GM19468 (cell line): ENCODE measurements around the gene RNASE8.
"Not testable (repeated sequence)": the region's sequence is repeated elsewhere in the genome, so short reads cannot be mapped to it uniquely, and the experiment has no call there.

Source experiments
- ATAC-seq: cut with Tn5 transposase; IDR thresholded peaks from one replicate; pipeline ENCODE4 v1.9.1; 2021; ENCODE audit warnings: mild to moderate bottlenecking, moderate library complexity, moderate number of reproducible peaks; ENCODE audit not compliant: unreplicated experiment; ENCODE audit errors: extremely low read depth

RNASE8 gene, protein sequence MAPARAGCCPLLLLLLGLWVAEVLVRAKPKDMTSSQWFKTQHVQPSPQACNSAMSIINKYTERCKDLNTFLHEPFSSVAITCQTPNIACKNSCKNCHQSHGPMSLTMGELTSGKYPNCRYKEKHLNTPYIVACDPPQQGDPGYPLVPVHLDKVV

DNA sequence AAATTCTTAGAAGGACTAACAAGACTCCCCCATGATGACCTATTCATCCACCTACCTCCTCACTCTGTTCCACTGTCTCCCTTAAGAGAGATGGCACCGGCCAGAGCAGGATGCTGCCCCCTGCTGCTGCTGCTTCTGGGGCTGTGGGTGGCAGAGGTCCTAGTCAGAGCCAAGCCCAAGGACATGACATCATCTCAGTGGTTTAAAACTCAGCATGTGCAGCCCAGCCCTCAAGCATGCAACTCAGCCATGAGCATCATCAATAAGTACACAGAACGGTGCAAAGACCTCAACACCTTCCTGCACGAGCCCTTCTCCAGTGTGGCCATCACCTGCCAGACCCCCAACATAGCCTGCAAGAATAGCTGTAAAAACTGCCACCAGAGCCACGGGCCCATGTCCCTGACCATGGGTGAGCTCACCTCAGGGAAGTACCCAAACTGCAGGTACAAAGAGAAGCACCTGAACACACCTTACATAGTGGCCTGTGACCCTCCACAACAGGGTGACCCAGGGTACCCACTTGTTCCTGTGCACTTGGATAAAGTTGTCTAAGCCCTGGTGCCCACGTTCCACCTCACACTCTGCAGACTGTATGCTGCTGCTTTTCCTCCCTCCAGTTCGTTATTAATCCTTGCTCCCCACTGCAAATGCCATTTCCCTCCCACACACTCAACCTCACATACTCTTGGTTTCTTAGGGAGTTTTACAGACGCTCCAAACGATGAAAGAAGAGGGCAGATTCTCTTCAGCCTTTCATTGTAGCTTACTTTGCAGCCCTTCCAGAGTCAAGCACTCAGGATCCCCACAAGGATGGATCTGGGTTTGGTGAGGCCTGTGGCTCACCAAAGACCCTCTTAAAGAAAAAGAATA lies at the start of gene RNASE8:
RNASE8 (plus strand) TSS at position 20 of the 873 bp plus-strand sequence; CDS start at position 91, 71 bp downstream.
- ATAC-seq = no peak

- ATAC-seq = not testable (repeated sequence)
Observed at GRCh38 chr14:21009721-21010120, 47.9 kb upstream of the RNASE8 start.

GRCh38 chr14:21011136-21011535 lies 46.5 kb upstream of the RNASE8 start:
- ATAC-seq = no peak

DNA sequence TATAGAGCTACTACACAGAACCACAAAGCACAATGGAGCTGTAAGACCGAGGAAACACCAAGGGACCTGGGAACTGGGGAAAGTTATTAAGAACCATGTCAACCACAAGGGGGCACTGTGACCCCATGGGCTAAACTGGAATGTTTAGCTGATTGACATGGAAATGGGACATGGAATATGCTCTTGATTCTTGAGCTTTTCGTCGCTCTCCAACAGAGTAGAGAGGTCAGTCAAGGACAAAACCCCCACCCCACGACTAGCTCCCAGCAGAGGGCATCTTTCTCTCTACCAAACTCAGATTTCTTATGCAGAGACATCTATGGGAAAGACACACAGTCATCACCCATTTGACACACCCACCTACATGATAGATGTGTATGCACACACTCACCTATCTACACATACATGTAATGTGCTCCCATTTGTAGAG lies 42.8 kb upstream of the RNASE8 start:
- ATAC-seq = no peak

- ATAC-seq = no peak
Observed at GRCh38 chr14:21015312-21015711, 42.3 kb upstream of the RNASE8 start.

DNA sequence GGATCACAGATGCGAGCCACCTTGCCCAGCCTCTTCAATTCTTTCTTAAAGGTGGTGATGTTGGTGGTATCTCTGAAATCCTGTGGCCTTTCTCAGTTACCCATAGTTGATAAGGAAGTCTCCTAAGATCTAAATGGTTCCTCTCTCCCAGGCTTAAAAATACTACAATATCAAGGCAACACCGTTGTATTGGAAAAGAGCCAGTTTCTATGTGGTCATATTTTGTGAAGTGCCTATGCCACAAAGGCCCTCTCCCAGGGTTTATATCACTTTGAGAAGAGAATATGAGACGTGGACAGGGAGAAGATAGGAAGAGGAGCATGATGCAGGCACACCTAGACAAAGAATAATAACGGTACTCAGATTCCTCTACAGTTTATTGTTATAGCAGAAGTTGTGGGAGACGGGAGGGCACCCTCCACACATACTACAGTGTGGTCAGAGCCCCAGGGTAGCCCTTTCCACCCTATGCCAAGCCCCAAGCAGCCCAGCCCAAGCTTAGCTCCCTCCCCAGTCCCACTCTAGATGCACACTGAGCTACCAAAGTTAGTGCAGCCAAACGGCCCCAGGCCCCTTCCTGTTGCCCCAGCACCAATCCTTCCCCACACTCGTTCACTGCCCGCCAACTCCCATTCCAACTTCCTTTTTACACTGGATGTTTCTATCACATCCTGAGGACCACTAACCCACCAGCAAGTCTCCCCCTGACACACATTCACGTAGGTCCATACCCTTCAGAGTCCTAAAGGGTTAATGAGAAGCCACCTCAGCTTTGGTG lies 41.0 kb upstream of the RNASE8 start:
- ATAC-seq = no peak

DNA sequence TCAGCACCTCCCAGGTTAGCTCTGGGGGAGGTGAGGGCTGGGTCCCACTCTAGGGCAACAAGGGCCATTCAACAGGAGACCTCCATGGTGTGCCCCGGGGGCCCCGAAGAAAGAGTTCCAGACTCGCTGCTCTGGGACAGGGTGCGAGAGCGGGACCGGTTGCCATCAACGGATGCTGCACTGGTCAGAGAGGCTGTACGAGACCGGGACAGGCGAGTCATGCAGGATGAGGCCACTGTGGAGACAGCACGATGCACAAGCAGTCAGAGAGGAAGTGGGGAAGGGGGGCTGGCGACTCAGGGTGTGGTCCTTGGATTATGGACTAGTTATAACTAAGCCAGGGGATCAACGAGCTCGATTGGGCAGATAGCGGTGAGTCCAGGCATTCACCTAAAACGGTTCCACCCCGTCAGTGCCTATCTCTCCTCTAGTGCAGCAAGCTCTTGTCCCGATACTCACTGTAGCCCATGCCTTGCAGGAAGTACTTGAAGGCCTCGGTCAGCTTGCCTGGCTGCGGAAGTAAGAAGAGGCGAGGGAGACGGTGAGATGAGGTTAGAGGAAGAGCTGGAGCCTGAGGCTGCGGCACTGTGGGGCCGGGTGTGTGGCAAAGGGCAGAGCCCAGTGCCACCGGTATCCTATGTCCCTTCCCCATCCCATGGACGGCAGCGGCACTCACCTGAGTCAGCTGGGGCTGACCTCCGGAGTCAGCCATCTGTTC lies 39.9 kb upstream of the RNASE8 start:
- no peak for ATAC-seq

DNA sequence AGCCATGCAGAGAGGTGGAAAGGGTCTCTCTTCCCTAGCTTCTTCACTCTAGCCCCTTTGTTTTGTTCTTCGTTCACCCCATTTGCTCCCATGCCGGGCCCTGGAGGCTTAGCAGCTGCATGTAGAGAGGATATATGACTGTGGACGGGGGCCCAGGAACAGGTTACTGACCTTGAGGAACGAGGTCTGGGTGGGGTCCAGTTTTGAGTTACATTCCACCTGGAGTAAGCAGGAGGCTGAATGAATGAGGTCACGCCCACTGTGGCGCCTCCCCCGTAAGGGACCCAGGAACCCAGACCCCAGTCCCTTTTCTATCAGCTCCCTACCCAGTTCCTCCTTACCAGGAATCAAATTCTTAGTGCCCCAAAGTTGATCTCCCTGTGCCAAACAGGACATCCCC lies 39.3 kb upstream of the RNASE8 start:
- ATAC-seq = no peak

GRCh38 chr14:21018781-21019180 lies 38.8 kb upstream of the RNASE8 start:
- no peak for ATAC-seq

DNA sequence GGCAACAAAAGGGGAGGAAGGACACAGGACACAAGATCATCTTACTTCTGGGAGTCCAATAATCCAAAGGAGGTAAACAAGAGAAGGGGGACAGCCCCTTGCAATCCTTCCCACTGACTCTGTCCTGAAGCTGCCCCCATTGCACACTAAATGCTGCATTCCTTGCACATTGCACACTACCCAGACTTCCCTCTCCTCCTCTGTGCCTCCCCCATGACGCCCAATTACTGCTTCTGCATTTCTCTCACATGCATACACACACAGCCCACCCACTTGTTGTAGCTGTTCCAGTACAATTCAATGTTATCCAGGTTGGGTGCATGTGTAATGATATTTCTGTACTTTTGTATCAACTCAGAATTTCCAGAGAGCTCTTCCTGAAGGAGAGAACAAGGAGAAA lies 38.3 kb upstream of the RNASE8 start:
- no peak for ATAC-seq

DNA sequence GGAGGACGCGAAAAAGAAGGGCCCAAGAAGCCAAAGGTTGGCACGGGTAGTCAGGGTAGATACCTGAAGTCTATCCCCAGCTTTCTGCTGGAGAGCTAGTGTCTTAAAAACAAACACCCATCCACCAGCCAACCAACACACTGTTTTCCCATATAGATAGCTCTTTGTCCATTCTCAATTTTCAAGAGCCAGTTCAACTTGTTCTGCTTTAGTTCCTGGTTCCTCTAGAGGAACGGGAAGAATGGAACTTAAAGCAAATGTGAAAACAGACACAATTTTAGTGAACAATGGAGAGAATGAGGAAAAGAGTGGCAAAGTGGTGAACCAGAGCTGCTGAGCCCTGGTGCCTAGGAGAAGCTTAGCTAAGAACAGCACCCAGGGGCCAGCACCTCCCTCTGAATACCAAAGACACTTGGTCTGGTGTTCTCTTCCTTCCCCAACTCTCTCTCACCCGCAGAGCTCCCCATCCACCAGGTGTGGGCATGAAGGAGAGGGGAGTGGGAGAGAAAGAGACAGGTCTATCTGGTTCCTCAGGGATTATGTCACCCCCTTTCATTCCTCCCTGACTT lies 36.6 kb upstream of the RNASE8 start:
- no peak for ATAC-seq

GRCh38 chr14:21022686-21023085 lies 34.9 kb upstream of the RNASE8 start:
- no peak for ATAC-seq

DNA sequence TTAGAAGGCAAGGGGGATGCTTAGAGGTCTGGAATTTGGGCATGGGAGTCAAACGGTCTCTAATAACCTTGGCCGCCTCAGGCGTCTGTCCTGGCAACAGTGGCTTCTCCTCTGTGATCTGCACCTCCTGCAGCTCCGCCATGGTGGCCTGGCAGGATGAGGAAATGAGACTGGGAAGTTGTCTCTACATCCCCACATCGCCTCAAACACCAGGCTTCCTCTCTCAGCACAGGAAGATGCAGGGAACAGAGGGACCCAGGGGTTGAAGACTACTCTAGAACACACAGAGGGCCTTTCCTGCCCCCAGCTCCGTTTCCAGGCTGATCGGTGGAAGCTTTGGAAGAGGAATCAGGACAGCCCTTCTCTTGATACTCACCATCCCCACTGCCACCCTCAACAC lies 34.4 kb upstream of the RNASE8 start:
- ATAC-seq = no peak

- ATAC-seq = no peak
Observed at GRCh38 chr14:21023817-21024584, 33.6 kb upstream of the RNASE8 start.

GRCh38 chr14:21024585-21025370 lies 32.8 kb upstream of the RNASE8 start, which contains the start of gene NDRG2:
NDRG2 (minus strand) TSS chr14:21025061; CDS start chr14:21023315, 1,746 bp downstream.
- ATAC-seq = no peak

DNA sequence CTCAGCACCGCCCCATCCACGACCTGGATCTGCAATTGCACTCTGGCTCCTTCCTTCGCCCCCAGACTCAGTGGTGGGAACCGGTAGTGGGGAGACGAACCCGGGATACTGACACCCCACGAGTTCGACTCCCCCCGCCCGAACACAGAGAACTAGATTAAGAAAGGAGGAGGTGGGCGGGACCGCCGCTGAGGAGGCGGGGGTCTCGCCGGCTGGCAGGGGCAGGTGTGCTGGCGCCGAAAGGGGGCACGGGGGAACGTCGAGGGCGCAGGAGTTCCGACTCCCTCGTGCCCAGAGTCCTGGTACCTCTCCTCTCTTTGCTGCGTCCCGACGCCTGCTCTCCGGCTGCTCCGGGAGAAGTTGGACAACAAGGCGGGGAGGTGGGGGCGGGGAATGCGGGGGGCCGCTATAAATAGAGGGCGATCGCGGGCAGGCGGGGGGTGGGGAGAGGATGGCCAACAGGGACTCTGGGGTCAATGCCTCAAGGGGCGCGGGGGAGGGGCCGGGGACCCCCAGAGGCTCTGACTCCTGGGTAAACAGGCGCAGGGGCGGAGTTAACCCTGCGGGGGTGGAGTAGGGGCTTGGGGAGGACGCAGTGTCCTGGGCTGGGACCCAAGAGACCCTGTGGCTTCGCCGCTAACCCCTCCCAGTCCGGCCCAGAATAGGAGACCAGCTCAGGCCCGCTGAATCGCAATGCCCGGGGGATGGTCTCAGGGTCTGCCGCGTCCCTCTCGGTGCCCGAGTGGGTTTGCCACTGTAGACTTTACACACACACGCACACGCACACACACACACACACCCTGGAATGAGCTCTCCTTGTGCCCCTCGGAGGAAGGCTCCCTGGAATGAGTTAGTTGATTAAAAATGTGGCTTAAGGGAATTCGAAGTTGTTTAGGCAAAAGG lies 32.0 kb upstream of the RNASE8 start:
- ATAC-seq = no peak

GRCh38 chr14:21026274-21026987 lies 31.2 kb upstream of the RNASE8 start:
- no peak for ATAC-seq
